Left cardiac atrium (tissue), 4 donors: Measurements from ENCODE around the gene EIF4EBP2. TPM values are rescaled to one million over a fixed set of nuclear protein-coding genes. Genes with fewer than 3 reads are reported as not detected.

Experiments
- ATAC-seq, 2 donors: fragments of 200-7000 bp; cut with Tn5 transposase; one replicate each; pipeline ENCODE4 v1.9.1; 2020; ENCODE audit warnings: mild to moderate bottlenecking in 2 of 2, moderate library complexity in 2 of 2
- DNase-seq: peaks from one replicate; pipeline ENCODE4 v3.0.0-alpha.2; 2020
- intact Hi-C, 2 donors: fragments of 100-400 bp; cut with DNase I; formaldehyde crosslinking; loops; one replicate each; pipeline versions ENCODE4 v1.14.1 to v1.15.1; 2022 to 2023
- total RNA-seq, 2 donors: library from RNA; stranded (reverse); fragmentation: NEBNext Ultra II Directional; extraction: Animal tissue kit (Norgen Biotek cat#: 25700); gene quantifications; one replicate each; pipeline ENCODE4 v1.2.1, GENCODE V29; 2021
- donor health status: DM: no; HTN: yes; CAD: no.
- donor health status: DM: no; HTN: yes; CAD: no; lungs with severe emphysema.
- donor health status: DM: yes; HTN: yes; CAD: no.
- donor health status: Dilated cardiomyopathy.

EIF4EBP2 gene
- total RNA-seq, 2 donors from 2014 or later: 82.9 to 101 TPM

GRCh38 chr10:70418713-70419112, 14.8 kb downstream of the EIF4EBP2 start:
- intact Hi-C loops: no loop called here
- DNase-seq (no peak), ATAC-seq (no peak)

GRCh38 chr10:70424320-70424719, 20.4 kb downstream of the EIF4EBP2 start:
- intact Hi-C loops: no loop called here

GRCh38 chr10:70425096-70425495, 21.2 kb downstream of the EIF4EBP2 start:
- no peak for DNase-seq
- ATAC-seq: no peak
- intact Hi-C loops: no loop called here

More at GRCh38 chr10:70424320-70424719, 20.4 kb downstream of the EIF4EBP2 start:
- no peak for DNase-seq
- no peak for ATAC-seq

- no peak for DNase-seq
- no peak for ATAC-seq
- intact Hi-C loops: no loop called here
Measured at GRCh38 chr10:70426823-70427222, 22.9 kb downstream of the EIF4EBP2 start.

GRCh38 chr10:70430493-70431445, 26.8 kb downstream of the EIF4EBP2 start:
- peak; percentile 67 for DNase-seq
- intact Hi-C loops: no loop called here
- peak; percentile 72 to 87 for ATAC-seq

- intact Hi-C loops: no loop called here
- DNase-seq (peak; percentile 51), ATAC-seq (peak; percentile 25 to 60)
Measured at GRCh38 chr10:70432101-70432500, 28.2 kb downstream of the EIF4EBP2 start.

- DNase-seq (no peak), ATAC-seq (no peak)
- intact Hi-C loops: no loop called here
Measured at GRCh38 chr10:70432561-70433263, 28.8 kb downstream of the EIF4EBP2 start.

GRCh38 chr10:70433581-70434280, 29.8 kb downstream of the EIF4EBP2 start:
- intact Hi-C loops: no loop called here
- DNase-seq (no peak), ATAC-seq (peak; percentile 21 to 42)

- ATAC-seq (no peak), DNase-seq (no peak)
- intact Hi-C loops: no loop called here
Measured at GRCh38 chr10:70435241-70436085, 31.5 kb downstream of the EIF4EBP2 start.

- ATAC-seq: no peak
- intact Hi-C loops: no loop called here
- DNase-seq: no peak
Measured at GRCh38 chr10:70437721-70438120, 33.8 kb downstream of the EIF4EBP2 start.

GRCh38 chr10:70440296-70441160, 36.6 kb downstream of the EIF4EBP2 start:
- ATAC-seq: peak; percentile 11 to 15
- intact Hi-C loops: no loop called here
- no peak for DNase-seq

- intact Hi-C loops: no loop called here
- DNase-seq: no peak
- peak; percentile 12 to 17 for ATAC-seq
Measured at GRCh38 chr10:70441161-70441894, 37.4 kb downstream of the EIF4EBP2 start, which contains the start of gene NODAL. Gene NODAL, minus strand, starts transcription at chr10:70441681. Its CDS starts 14 bp downstream, at chr10:70441667.

GRCh38 chr10:70441895-70442309, 38.0 kb downstream of the EIF4EBP2 start:
- DNase-seq: no peak
- ATAC-seq: no peak
- intact Hi-C loops: no loop called here

GRCh38 chr10:70442332-70442988, 38.5 kb downstream of the EIF4EBP2 start:
- DNase-seq (no peak), ATAC-seq (no peak)
- intact Hi-C loops: no loop called here

GRCh38 chr10:70444744-70445143, 40.8 kb downstream of the EIF4EBP2 start:
- DNase-seq: no peak
- ATAC-seq: no peak
- intact Hi-C loops: no loop called here
